ENCODE data around the gene AKR1B1. TPM values are rescaled to one million over a fixed set of nuclear protein-coding genes. Genes with fewer than 3 reads are reported as not detected.

The AKR1B1 gene
- total RNA-seq, 4 donors from 2014 or later, result 106 to 183 (median 117) TPM

DNA sequence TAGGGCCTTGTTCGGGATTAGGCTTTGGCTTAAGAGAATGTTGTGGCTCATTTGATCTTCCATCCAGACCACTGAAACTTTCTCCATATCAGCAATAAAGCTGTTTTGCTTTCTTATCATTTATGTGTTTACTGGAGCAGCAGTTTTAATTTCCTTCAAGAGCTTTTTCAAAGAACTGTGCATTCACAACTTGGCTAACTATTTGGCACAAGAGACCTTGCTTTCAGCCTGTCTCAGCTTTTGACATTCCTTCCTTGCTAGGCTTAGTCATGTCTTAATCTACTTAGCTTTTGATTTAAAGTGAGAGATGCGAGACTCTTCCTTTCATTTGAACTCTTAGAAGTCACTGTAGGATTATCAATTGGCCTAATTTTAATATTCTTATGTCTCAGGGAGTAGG, 19.1 kb upstream of the AKR1B1 start:
- 66 to 73% methylated on average over 2 of the region's 2 CpGs for WGBS, 2 donors

DNA sequence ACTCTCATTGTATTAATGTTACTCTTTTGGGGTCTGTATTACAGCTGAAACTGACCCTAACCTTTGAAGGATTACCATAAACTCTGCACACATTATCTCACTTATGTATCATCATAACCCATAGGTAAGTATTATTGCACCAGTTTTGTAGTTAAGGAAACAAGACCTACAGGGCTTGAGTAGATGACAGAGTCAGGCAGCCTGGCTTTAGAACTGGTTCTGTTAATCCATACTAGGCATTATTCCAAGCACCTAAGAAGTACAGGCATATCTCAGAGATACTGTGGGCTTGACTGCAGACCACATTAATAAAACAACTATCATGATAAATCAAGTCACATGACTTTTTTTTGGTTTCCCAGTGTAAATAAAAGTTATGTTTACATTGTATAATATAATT, 17.1 kb upstream of the AKR1B1 start:
- no peak for DNase-seq (ENCODE audit: low spot score in 2 of 2)
- no peaks in the 10 kb centered on the region for H3K36me3 ChIP-seq
- no peaks in the 10 kb centered on the region for H3K27me3 ChIP-seq
- no peak overlapping the region for H3K4me3 ChIP-seq
- no peak overlapping the region for H3K27ac ChIP-seq
- peaks cover 0 to 18% (median 6%) of the 10 kb centered on the region in 4 donors for H3K4me1 ChIP-seq
- TF ChIP-seq, protein P1, sequence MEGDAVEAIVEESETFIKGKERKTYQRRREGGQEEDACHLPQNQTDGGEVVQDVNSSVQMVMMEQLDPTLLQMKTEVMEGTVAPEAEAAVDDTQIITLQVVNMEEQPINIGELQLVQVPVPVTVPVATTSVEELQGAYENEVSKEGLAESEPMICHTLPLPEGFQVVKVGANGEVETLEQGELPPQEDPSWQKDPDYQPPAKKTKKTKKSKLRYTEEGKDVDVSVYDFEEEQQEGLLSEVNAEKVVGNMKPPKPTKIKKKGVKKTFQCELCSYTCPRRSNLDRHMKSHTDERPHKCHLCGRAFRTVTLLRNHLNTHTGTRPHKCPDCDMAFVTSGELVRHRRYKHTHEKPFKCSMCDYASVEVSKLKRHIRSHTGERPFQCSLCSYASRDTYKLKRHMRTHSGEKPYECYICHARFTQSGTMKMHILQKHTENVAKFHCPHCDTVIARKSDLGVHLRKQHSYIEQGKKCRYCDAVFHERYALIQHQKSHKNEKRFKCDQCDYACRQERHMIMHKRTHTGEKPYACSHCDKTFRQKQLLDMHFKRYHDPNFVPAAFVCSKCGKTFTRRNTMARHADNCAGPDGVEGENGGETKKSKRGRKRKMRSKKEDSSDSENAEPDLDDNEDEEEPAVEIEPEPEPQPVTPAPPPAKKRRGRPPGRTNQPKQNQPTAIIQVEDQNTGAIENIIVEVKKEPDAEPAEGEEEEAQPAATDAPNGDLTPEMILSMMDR (IDR thresholded peaks at IDR 0.05), result no peak
- no peak for TF ChIP-seq EP300 (IDR thresholded peaks at IDR 0.05)
- TF ChIP-seq POLR2A (IDR thresholded peaks at IDR 0.05), result no peak
- peaks cover 0 to 2% (median 0%) of the 10 kb centered on the region in 4 donors for H3K9me3 ChIP-seq

More for the DNA sequence above, 19.1 kb upstream of the AKR1B1 start:
- H3K4me1 ChIP-seq, result peaks cover 0 to 21% (median 7%) of the 10 kb centered on the region in 4 donors
- no peak overlapping the region for H3K4me3 ChIP-seq
- TF ChIP-seq, protein P1 (IDR thresholded peaks at IDR 0.05), result no peak
- TF ChIP-seq EP300 (IDR thresholded peaks at IDR 0.05) (no peak), POLR2A (IDR thresholded peaks at IDR 0.05) (no peak)
- no peak overlapping the region for H3K27ac ChIP-seq
- peaks cover 0 to 2% (median 0%) of the 10 kb centered on the region in 4 donors for H3K9me3 ChIP-seq
- H3K36me3 ChIP-seq, result no peaks in the 10 kb centered on the region
- no peak for DNase-seq (ENCODE audit: low spot score in 2 of 2)
- no peaks in the 10 kb centered on the region for H3K27me3 ChIP-seq

DNA sequence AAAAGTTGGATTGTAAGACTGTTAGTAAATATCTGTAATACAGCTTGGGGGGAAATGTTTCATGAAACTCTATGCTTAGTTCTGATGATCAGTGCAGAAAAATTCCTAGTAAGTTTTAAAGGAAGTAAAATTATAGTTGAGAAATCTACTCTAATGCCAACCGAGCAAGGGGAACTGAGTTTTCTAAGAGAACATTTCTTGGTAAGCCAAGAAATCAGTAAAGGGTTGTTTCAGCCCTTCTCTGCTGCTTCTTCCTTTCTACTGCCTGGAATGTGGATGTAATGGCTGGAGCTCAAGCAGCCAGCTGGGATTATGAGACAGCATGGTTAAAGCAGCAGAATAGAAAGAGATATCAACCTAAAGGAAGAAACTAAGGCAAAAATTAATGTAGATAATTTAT, 15.9 kb upstream of the AKR1B1 start:
- H3K4me1 ChIP-seq, result peaks cover 0 to 11% (median 3%) of the 10 kb centered on the region in 4 donors
- no peaks in the 10 kb centered on the region for H3K27me3 ChIP-seq
- no peak for TF ChIP-seq EP300 (IDR thresholded peaks at IDR 0.05)
- TF ChIP-seq, protein P1 (IDR thresholded peaks at IDR 0.05), result no peak
- no peak for TF ChIP-seq POLR2A (IDR thresholded peaks at IDR 0.05)
- peak overlapping the region in 2 of 4 donors; percentile 27 to 76 for H3K27ac ChIP-seq
- 72 to 76% methylated on average over 1 of the region's 1 CpG for WGBS, 2 donors
- H3K36me3 ChIP-seq, result no peaks in the 10 kb centered on the region
- H3K4me3 ChIP-seq, result no peak overlapping the region
- no peak for DNase-seq (ENCODE audit: low spot score in 2 of 2)
- H3K9me3 ChIP-seq, result peaks cover 0 to 2% (median 0%) of the 10 kb centered on the region in 4 donors

DNA sequence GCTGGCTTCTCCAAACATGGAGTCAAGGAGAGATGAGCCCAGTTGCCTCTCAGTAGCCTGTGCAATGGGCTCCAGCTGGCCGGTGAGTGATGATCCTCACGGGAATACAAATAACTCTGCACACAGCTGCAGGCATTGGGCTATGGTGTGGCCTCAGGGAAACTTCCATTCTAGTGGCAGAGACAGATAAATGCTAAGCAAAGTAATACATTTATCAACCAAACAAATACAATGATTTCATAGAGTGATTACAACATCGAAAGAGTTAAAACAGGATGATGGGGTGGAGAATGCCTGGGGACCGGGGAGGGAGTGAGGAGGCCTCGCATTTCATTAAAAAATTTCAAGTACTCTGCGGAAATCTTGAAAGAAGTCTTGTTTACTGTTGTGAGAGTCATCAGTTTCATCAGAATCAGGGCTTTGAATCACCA, 15.0 kb upstream of the AKR1B1 start:
- WGBS, 2 donors, result 29 to 39% methylated on average over 6 of the region's 6 CpGs
- Histone ChIP-seq H3K4me1 (peaks cover 0 to 11% (median 3%) of the 10 kb centered on the region in 4 donors), H3K36me3 (no peaks in the 10 kb centered on the region), H3K9me3 (peaks cover 0 to 2% (median 0%) of the 10 kb centered on the region in 4 donors), H3K27ac (peak overlapping the region in 2 of 4 donors; percentile 27 to 76), H3K4me3 (no peak overlapping the region), H3K27me3 (no peaks in the 10 kb centered on the region)
- DNase-seq (ENCODE audit: low spot score in 2 of 2), result no peak
- TF ChIP-seq, protein P1 (IDR thresholded peaks at IDR 0.05), result no peak
- no peak for TF ChIP-seq EP300 (IDR thresholded peaks at IDR 0.05)
- no peak for TF ChIP-seq POLR2A (IDR thresholded peaks at IDR 0.05)

DNA sequence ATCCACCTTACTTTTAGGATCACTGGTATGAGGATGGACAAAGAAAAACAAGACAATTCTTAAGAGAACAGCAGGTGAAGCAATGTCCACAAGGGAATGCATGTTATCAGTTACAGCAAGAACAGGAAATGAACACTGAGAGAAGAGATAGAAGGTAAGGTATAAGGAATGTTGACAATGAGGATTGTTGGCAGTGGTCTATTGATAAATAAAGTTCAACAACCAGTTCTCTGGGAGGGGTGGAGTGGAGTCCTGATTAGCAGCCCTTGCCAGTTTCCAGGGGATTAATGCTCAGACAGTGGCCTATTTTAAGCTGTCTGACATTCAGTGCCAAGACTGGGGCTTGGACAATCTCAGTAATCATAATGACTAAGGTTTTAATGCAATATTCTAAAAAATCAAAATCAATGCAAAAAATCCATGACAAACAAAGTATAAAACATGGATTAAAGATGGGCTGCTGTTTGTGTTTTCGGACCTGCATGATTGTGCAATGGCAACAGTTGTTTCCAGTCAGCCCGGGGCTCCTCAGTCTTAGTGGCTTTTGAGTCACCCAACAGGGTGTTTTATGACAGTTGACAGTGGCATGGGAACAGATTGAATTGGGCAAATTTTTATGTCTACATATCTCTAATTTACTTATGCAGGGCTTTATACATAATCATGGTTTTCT, 13.8 kb upstream of the AKR1B1 start:
- Histone ChIP-seq H3K4me1 (peaks cover 0 to 11% (median 3%) of the 10 kb centered on the region in 4 donors), H3K4me3 (no peak overlapping the region), H3K27ac (no peak overlapping the region), H3K36me3 (no peaks in the 10 kb centered on the region), H3K27me3 (no peaks in the 10 kb centered on the region), H3K9me3 (peaks cover 0 to 2% (median 0%) of the 10 kb centered on the region in 4 donors)
- no peak for TF ChIP-seq POLR2A (IDR thresholded peaks at IDR 0.05)
- TF ChIP-seq EP300 (IDR thresholded peaks at IDR 0.05), result no peak
- TF ChIP-seq, protein P1 (IDR thresholded peaks at IDR 0.05), result no peak
- WGBS, 2 donors, result 90 to 95% methylated on average over 2 of the region's 2 CpGs
- no peak for DNase-seq (ENCODE audit: low spot score in 2 of 2)
